Measurements from ENCODE around the gene NUAK1.

DNA sequence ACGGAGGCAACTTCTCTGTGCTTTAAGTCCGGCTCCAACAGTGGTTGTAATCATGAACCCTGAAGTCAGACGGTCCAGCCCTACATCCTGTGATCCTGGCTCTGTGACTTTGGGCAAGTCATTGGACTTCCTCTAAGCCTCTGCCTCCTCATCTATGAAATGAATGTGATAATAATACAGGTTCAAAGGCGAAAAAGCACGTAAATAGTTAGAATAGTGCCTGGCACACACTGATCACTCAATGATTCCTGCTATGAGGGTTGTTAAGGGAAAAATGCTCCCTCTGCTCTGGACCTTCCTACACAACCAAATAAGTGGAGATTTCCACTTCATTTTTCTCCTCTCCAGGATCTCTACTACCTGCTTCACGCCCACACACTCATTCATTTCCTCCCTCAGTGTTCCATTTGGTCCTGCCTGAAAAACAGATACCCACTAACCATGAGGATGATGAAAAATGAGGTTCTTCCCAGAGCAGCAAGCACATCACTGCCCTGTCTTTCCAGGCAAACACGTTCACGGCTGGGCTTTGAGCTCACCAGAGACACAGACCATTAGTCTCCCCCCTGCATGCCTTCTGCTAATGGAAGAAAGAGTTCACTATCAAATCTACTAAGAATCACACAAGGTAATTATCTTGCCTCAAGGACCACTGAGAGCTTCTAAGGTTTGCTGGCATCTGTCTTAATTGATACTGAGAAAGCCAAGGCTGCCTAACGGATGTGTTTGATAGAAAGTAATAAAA, 13.2 kb downstream of the NUAK1 start:
- no peak for TF ChIP-seq EZH2 (IDR thresholded peaks at IDR 0.05; ENCODE audit: low read depth, unreplicated experiment)
- TF ChIP-seq, protein P1, sequence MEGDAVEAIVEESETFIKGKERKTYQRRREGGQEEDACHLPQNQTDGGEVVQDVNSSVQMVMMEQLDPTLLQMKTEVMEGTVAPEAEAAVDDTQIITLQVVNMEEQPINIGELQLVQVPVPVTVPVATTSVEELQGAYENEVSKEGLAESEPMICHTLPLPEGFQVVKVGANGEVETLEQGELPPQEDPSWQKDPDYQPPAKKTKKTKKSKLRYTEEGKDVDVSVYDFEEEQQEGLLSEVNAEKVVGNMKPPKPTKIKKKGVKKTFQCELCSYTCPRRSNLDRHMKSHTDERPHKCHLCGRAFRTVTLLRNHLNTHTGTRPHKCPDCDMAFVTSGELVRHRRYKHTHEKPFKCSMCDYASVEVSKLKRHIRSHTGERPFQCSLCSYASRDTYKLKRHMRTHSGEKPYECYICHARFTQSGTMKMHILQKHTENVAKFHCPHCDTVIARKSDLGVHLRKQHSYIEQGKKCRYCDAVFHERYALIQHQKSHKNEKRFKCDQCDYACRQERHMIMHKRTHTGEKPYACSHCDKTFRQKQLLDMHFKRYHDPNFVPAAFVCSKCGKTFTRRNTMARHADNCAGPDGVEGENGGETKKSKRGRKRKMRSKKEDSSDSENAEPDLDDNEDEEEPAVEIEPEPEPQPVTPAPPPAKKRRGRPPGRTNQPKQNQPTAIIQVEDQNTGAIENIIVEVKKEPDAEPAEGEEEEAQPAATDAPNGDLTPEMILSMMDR (conservative IDR thresholded peaks at IDR 0.05; ENCODE audit: low read depth in 2 of 2) = no peak
- TF ChIP-seq POLR2AphosphoS5 (IDR thresholded peaks at IDR 0.05; ENCODE audit: low read depth) = no peak
- no peak for TF ChIP-seq CREB1 (CRISPR knock-in tag; IDR thresholded peaks at IDR 0.05; ENCODE audit: low read depth)
- TF ChIP-seq ZNF114 (CRISPR knock-in tag; IDR thresholded peaks at IDR 0.05) = no peak
- no peak for TF ChIP-seq JUNB (IDR thresholded peaks at IDR 0.05; ENCODE audit: unreplicated experiment)
- TF ChIP-seq NANOG (IDR thresholded peaks at IDR 0.05; ENCODE audit: borderline replicate concordance) = no peak
- no peak for TF ChIP-seq EZH2phosphoT487 (IDR thresholded peaks at IDR 0.05; ENCODE audit: unreplicated experiment)

All from GM23338 (cell line).